ENCODE results near the gene NPBWR2.

Gene NPBWR2

GRCh38 chr20:64056889-64057627, 50.3 kb downstream of the NPBWR2 start:
- DNase-seq (ENCODE audit: low read depth) = no peak

- no peak for DNase-seq (ENCODE audit: low read depth)
Measured at GRCh38 chr20:64056639-64056888, 50.8 kb downstream of the NPBWR2 start.

- DNase-seq (ENCODE audit: low read depth) = no peak
Measured at GRCh38 chr20:64055893-64056638, 51.3 kb downstream of the NPBWR2 start.

- DNase-seq (ENCODE audit: low read depth) = no peak
Measured at GRCh38 chr20:64055396-64055892, 51.9 kb downstream of the NPBWR2 start.

GRCh38 chr20:64053841-64054661, 53.3 kb downstream of the NPBWR2 start:
- no peak for DNase-seq (ENCODE audit: low read depth)
